Measurements from ENCODE around the gene PLB1.

Gene PLB1

GRCh38 chr2:28615706-28616105 lies 119.8 kb downstream of the PLB1 start:
- H3K4me1 Mint-ChIP-seq: peaks cover 45% of the 10 kb centered on the region
- no peaks in the 10 kb centered on the region for H3K27me3 Mint-ChIP-seq
- no peak for ATAC-seq
- H3K27ac Mint-ChIP-seq: no peak overlapping the region
- no peaks in the 10 kb centered on the region for H3K9me3 Mint-ChIP-seq
- H3K36me3 Mint-ChIP-seq (ENCODE audit: low read depth): no peaks in the 10 kb centered on the region
- DNase-seq: no peak
- H3K4me3 Mint-ChIP-seq: no peak overlapping the region

- ATAC-seq: no peak
- H3K4me1 Mint-ChIP-seq: peaks cover 45% of the 10 kb centered on the region
- H3K9me3 Mint-ChIP-seq: no peaks in the 10 kb centered on the region
- H3K27ac Mint-ChIP-seq: no peak overlapping the region
- no peaks in the 10 kb centered on the region for H3K27me3 Mint-ChIP-seq
- DNase-seq: no peak
- H3K36me3 Mint-ChIP-seq (ENCODE audit: low read depth): no peaks in the 10 kb centered on the region
- H3K4me3 Mint-ChIP-seq: no peak overlapping the region
These were observed 120.6 kb downstream of the PLB1 start for GRCh38 chr2:28616396-28616999.

- H3K9me3 Mint-ChIP-seq: no peaks in the 10 kb centered on the region
- peak overlapping the region; percentile 20 for H3K27ac Mint-ChIP-seq
- no peaks in the 10 kb centered on the region for H3K36me3 Mint-ChIP-seq (ENCODE audit: low read depth)
- DNase-seq (no peak), ATAC-seq (peak; percentile 21)
- H3K4me3 Mint-ChIP-seq: no peak overlapping the region
- H3K4me1 Mint-ChIP-seq: peaks cover 55% of the 10 kb centered on the region
- H3K27me3 Mint-ChIP-seq: no peaks in the 10 kb centered on the region
These were observed 121.8 kb downstream of the PLB1 start for GRCh38 chr2:28617502-28618184.

GRCh38 chr2:28618221-28619141 lies 122.6 kb downstream of the PLB1 start:
- H3K27ac Mint-ChIP-seq: peak overlapping the region; percentile 87
- DNase-seq: no peak

GRCh38 chr2:28619213-28620196 lies 123.6 kb downstream of the PLB1 start:
- no peaks in the 10 kb centered on the region for H3K9me3 Mint-ChIP-seq
- no peaks in the 10 kb centered on the region for H3K27me3 Mint-ChIP-seq
- peak; percentile 26 for ATAC-seq
- DNase-seq: no peak
- peak overlapping the region; percentile 6 for H3K4me3 Mint-ChIP-seq
- peak overlapping the region; percentile 87 for H3K27ac Mint-ChIP-seq
- H3K4me1 Mint-ChIP-seq: peaks cover 74% of the 10 kb centered on the region
- no peaks in the 10 kb centered on the region for H3K36me3 Mint-ChIP-seq (ENCODE audit: low read depth)

More at GRCh38 chr2:28618221-28619141, 122.6 kb downstream of the PLB1 start:
- Mint-ChIP-seq H3K36me3 (ENCODE audit: low read depth) (no peaks in the 10 kb centered on the region), H3K9me3 (no peaks in the 10 kb centered on the region), H3K27me3 (no peaks in the 10 kb centered on the region), H3K4me1 (peaks cover 64% of the 10 kb centered on the region), H3K4me3 (no peak overlapping the region)
- no peak for ATAC-seq

GRCh38 chr2:28620291-28620793 lies 124.5 kb downstream of the PLB1 start:
- Mint-ChIP-seq H3K4me1 (peaks cover 82% of the 10 kb centered on the region), H3K9me3 (no peaks in the 10 kb centered on the region), H3K36me3 (ENCODE audit: low read depth) (no peaks in the 10 kb centered on the region), H3K4me3 (no peak overlapping the region), H3K27me3 (no peaks in the 10 kb centered on the region), H3K27ac (peak overlapping the region; percentile 87)
- ATAC-seq: no peak
- no peak for DNase-seq

- no peaks in the 10 kb centered on the region for H3K9me3 Mint-ChIP-seq
- peak overlapping the region; percentile 87 for H3K27ac Mint-ChIP-seq
- peak overlapping the region; percentile 15 for H3K4me3 Mint-ChIP-seq
- peaks cover 87% of the 10 kb centered on the region for H3K4me1 Mint-ChIP-seq
- DNase-seq (no peak), ATAC-seq (no peak)
- no peaks in the 10 kb centered on the region for H3K36me3 Mint-ChIP-seq (ENCODE audit: low read depth)
- H3K27me3 Mint-ChIP-seq: no peaks in the 10 kb centered on the region
These were observed 124.9 kb downstream of the PLB1 start for GRCh38 chr2:28620801-28621171.

GRCh38 chr2:28621172-28622100 lies 125.6 kb downstream of the PLB1 start:
- peaks cover 93% of the 10 kb centered on the region for H3K4me1 Mint-ChIP-seq

GRCh38 chr2:28622101-28622499 lies 126.2 kb downstream of the PLB1 start:
- Mint-ChIP-seq H3K27me3 (no peaks in the 10 kb centered on the region), H3K9me3 (no peaks in the 10 kb centered on the region), H3K4me3 (peak overlapping the region; percentile 61), H3K4me1 (peaks cover 100% of the 10 kb centered on the region), H3K36me3 (ENCODE audit: low read depth) (no peaks in the 10 kb centered on the region), H3K27ac (peak overlapping the region; percentile 87)
- ATAC-seq (no peak), DNase-seq (no peak)

More at GRCh38 chr2:28621172-28622100, 125.6 kb downstream of the PLB1 start:
- DNase-seq: peak; percentile 62
- peak overlapping the region; percentile 87 for H3K27ac Mint-ChIP-seq
- H3K4me3 Mint-ChIP-seq: peak overlapping the region; percentile 61
- no peaks in the 10 kb centered on the region for H3K27me3 Mint-ChIP-seq
- peak; percentile 35 for ATAC-seq
- H3K36me3 Mint-ChIP-seq (ENCODE audit: low read depth): no peaks in the 10 kb centered on the region
- H3K9me3 Mint-ChIP-seq: no peaks in the 10 kb centered on the region

GRCh38 chr2:28623582-28624405 lies 127.9 kb downstream of the PLB1 start:
- H3K27me3 Mint-ChIP-seq: no peaks in the 10 kb centered on the region
- H3K9me3 Mint-ChIP-seq: no peaks in the 10 kb centered on the region
- peak overlapping the region; percentile 91 for H3K27ac Mint-ChIP-seq
- ATAC-seq (no peak), DNase-seq (no peak)
- peak overlapping the region; percentile 71 for H3K4me3 Mint-ChIP-seq
- H3K36me3 Mint-ChIP-seq (ENCODE audit: low read depth): no peaks in the 10 kb centered on the region
- peaks cover 94% of the 10 kb centered on the region for H3K4me1 Mint-ChIP-seq

- peaks cover 88% of the 10 kb centered on the region for H3K4me1 Mint-ChIP-seq
- peak overlapping the region; percentile 71 for H3K4me3 Mint-ChIP-seq
- no peak for DNase-seq
- no peaks in the 10 kb centered on the region for H3K9me3 Mint-ChIP-seq
- ATAC-seq: no peak
- no peaks in the 10 kb centered on the region for H3K27me3 Mint-ChIP-seq
- no peaks in the 10 kb centered on the region for H3K36me3 Mint-ChIP-seq (ENCODE audit: low read depth)
- H3K27ac Mint-ChIP-seq: peak overlapping the region; percentile 91
These were observed 128.6 kb downstream of the PLB1 start for GRCh38 chr2:28624436-28624792.

Measured in activated naive CD8-positive, alpha-beta T cell treated with anti-CD3 and anti-CD28 coated beads, Interleukin-2, amount 50 U/mL, for 24 hours (primary cell).